GM21447 (cell line): Measurements from ENCODE around the gene GPR107.
A peak's percentile ranks its signal among the peaks of the same experiment; 100 is the strongest.

ENCODE experiments used
- ATAC-seq: cut with Tn5 transposase; IDR thresholded peaks from one replicate; pipeline ENCODE4 v1.9.1; 2021; ENCODE audit not compliant: unreplicated experiment

The GPR107 gene

DNA sequence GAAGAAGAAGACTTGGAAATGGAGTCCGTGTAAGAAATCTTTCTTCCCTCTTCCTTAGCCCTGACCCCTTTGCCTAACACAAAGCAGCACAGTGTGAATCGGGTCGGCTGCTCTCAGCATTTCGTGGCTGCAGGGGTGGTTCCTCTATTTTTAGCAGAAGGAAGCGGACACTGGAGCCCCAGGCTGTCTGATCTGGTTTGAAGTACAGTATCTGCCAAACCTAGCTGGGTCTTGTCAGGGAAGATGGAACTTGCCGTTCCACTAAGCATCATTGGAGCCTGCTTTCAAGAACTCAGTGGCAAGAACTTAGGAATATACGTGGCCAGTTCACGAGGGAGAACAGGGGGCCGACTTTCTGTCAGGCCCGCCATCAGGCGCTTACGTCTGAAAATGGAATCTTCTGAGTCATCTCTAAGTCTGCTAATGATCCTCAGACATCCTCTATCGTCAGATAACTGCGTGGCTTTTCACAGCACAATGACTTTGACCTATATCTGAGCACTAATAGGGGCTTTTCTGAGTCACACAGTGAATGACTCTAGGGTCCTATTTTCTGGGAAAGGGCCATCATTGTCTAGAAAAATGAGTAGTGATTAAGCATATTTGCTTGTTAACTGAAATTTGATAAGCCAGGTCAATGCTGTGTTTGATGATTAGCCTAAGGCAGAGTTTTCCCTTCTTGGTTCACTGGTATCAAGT lies 75.2 kb downstream of the GPR107 start:
- peak; percentile 57 for ATAC-seq

DNA sequence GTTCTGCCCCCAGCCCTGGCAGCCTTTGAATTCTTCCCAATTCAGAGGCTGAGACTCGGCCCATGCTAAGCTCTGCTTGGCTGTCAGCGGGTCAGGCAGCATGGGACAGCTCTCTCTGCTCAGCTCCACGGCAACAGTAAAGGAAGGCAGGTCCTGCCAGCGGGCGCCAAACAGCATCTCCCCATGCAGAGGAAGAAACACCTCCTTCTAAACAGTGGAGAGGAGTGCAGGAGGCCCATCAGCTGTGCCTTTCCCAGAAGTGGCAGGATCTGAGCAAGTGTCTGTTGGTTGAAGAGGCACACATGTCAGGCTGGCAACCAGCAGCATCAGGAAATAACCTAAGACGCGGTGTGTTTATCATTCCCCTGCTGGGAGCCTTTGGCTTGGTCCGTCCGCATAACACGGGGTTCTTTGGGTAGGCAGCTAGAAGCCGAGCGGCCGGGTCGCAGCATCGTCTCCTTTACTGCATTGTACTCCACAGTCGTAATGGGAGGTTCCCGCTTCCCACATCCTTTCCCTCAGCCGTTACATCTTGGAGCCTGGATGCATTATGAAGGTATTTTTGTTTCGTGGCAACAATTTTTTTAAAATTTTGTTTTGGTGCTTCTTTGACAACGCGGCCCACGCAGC lies 75.8 kb downstream of the GPR107 start:
- ATAC-seq, result no peak

GRCh38 chr9:130132746-130133145 lies 79.0 kb downstream of the GPR107 start:
- no peak for ATAC-seq

GRCh38 chr9:130137081-130137640 lies 83.5 kb downstream of the GPR107 start:
- no peak for ATAC-seq

- no peak for ATAC-seq
Observed at GRCh38 chr9:130137641-130138081, 84.0 kb downstream of the GPR107 start.

DNA sequence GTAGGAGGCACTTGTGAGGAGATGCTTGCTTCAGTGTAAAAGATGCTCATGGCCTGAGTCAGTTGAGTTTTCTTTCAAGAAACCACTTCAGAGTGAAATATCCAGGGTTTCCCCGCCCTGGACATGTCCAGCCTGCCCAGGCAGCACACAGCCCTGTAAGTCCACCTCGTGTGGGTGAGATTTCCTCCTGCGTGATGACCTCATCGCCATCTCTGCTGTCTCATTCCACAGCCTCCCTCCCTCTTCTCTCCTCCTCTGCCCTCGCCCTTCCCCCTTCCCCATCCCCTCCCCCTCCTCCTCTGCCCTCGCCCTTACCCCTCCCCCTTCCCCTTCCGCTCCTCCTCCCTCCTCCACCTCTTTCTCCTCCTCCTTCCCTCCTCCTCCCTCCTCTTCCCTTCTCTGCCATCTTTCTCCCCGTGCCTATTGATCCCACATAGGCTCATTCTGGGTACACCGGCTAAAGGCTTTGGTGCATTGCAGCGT lies 84.5 kb downstream of the GPR107 start:
- ATAC-seq, result no peak

GRCh38 chr9:130138791-130139190 lies 85.1 kb downstream of the GPR107 start:
- ATAC-seq, result no peak

GRCh38 chr9:130139251-130139650 lies 85.5 kb downstream of the GPR107 start:
- no peak for ATAC-seq

DNA sequence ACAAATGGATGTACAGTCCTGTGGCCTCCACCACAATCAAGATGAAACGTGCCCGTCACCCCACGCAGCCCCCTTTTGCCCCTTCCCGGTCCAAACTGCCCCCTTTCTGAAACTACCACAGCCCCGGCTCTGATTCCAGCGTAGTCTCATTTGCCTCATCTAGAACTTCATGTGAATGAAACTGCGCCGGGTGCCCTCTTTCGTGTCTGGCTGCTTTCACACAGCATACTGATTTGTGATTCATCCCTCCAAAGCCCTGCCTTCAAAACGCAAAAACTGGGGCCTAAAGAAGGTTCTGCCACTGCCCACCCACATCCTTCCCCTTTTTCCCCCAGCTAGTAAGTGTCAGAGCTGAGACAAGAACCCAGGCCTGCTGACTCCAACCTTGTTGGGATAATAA lies 87.0 kb downstream of the GPR107 start:
- ATAC-seq, result no peak

GRCh38 chr9:130142056-130142455 lies 88.3 kb downstream of the GPR107 start:
- ATAC-seq, result no peak

- ATAC-seq, result no peak
Observed at GRCh38 chr9:130142641-130143040, 88.9 kb downstream of the GPR107 start.

DNA sequence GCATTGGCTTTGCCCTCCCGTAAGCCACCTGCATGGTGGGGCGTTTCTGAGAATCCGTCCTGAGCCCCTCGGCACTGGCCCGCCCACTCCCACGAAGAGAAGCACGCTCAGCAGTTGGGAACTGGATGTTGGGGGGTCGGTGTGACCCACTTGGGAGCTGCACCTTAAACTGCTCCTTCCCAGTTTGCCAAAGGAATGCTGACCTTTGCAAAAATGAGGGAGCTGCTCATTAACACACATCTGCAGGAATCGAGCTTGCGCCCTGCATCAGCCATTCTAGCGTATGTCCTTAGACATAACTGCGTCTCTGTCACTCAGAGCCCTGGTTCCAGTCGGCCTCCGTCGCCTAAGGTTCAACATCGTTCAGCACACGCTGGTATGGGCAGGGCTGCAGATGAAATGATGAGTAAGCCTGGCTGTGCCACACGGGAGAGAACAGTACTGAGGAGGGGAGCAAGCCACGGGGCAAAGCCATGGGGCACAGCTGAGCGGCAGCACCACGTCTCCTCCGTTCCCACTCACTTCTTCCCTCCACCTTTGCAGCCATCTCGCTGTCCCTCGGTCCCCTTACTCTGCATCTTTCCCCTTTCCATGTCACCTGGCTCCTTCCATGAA lies 89.7 kb downstream of the GPR107 start:
- no peak for ATAC-seq

- no peak for ATAC-seq
Observed at GRCh38 chr9:130143958-130144366, 90.3 kb downstream of the GPR107 start.

- ATAC-seq, result no peak
Observed at GRCh38 chr9:130144703-130145102, 91.0 kb downstream of the GPR107 start.

GRCh38 chr9:130145658-130146057 lies 92.0 kb downstream of the GPR107 start:
- no peak for ATAC-seq

GRCh38 chr9:130147198-130147597 lies 93.5 kb downstream of the GPR107 start:
- ATAC-seq, result no peak

GRCh38 chr9:130147910-130148309 lies 94.2 kb downstream of the GPR107 start:
- ATAC-seq, result no peak

- no peak for ATAC-seq
Observed at GRCh38 chr9:130149031-130149430, 95.3 kb downstream of the GPR107 start.

- ATAC-seq, result no peak
Observed at GRCh38 chr9:130149654-130150286, 96.1 kb downstream of the GPR107 start.

DNA sequence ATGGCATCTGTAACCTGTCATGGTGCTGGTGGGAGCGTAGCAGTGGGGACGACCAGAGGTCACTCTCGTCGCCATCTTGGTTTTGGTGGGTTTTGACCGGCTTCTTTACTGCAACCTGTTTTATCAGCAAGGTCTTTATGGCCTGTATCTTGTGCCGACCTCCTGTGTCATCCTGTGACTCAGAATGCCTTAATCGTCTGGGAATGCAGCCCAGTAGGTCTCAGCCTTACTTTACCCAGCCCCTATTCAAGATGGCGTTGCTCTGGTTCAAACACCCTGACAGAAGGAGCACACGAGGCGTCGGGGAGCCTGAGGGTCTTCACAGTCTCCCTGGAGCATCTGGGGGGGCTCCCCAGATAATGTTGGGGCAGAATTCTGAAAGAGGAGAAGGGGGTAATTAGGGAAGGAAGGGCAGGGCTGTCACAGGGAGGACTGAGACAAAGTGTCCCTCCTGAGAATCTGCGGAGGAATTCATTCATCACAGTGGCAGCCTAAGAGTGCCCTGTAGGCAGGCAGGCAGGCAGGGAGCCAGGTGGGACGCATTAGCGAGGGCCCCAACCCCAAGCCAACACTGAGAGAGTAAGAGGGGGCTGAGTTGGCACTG lies 97.2 kb downstream of the GPR107 start:
- no peak for ATAC-seq

GRCh38 chr9:130154816-130155215 lies 101.1 kb downstream of the GPR107 start:
- ATAC-seq, result no peak
